Smooth muscle cell (in vitro differentiated cells): ENCODE results near the gene SBF2. TPM values are rescaled to one million over a fixed set of nuclear protein-coding genes. Genes with fewer than 3 reads are reported as not detected.

ENCODE experiments used
- DNase-seq: peaks from one replicate; lab custom pipeline; 2025; ENCODE audit not compliant: unreplicated experiment; lab: John Stamatoyannopoulos, UW
- H2AFZ ChIP-seq: fragments of 200-600 bp; sonication (generic); 2 replicates; pipeline ENCODE4 v1.6.0; 2016; ENCODE audit warnings: antibody characterized with exemption, low read depth, mild to moderate bottlenecking
- H3F3A ChIP-seq: fragments of 200-600 bp; sonication (generic); 2 replicates; pipeline ENCODE4 v1.6.0; 2017; ENCODE audit warnings: antibody characterized with exemption, low read depth
- H3K27ac ChIP-seq: fragments of 200-600 bp; sonication (generic); 2 replicates; pipeline ENCODE4 v1.5.1; 2016; ENCODE audit warnings: low read depth, mild to moderate bottlenecking
- H3K27me3 ChIP-seq: fragments of 200-600 bp; sonication (generic); 2 replicates; pipeline ENCODE4 v1.6.1; 2016; ENCODE audit warnings: low read depth, mild to moderate bottlenecking
- H3K36me3 ChIP-seq: fragments of 200-600 bp; sonication (generic); 2 replicates; pipeline ENCODE4 v1.5.1; 2016; ENCODE audit warnings: low read depth
- H3K4me1 ChIP-seq: fragments of 200-600 bp; sonication (generic); 2 replicates; pipeline ENCODE4 v1.5.1; 2016; ENCODE audit warnings: low read depth
- H3K4me2 ChIP-seq: fragments of 200-600 bp; sonication (generic); 2 replicates; pipeline ENCODE4 v1.6.0; 2016; ENCODE audit warnings: mild to moderate bottlenecking
- H3K4me3 ChIP-seq: fragments of 200-600 bp; sonication (generic); 2 replicates; pipeline ENCODE4 v1.5.1; 2016; ENCODE audit warnings: mild to moderate bottlenecking
- H3K79me2 ChIP-seq: fragments of 200-600 bp; sonication (generic); 2 replicates; pipeline ENCODE4 v1.6.0; 2016; ENCODE audit warnings: low read depth, mild to moderate bottlenecking
- H3K9ac ChIP-seq: fragments of 200-600 bp; sonication (generic); 2 replicates; pipeline ENCODE4 v1.6.0; 2016; ENCODE audit warnings: low read depth
- H3K9me3 ChIP-seq: fragments of 200-600 bp; sonication (generic); replicated peaks from 2 replicates; pipeline ENCODE4 v1.5.1; 2016; ENCODE audit warnings: low read depth
- H4K20me1 ChIP-seq: fragments of 200-600 bp; sonication (generic); 2 replicates; pipeline ENCODE4 v1.6.0; 2016; ENCODE audit warnings: low read depth
- CTCF ChIP-seq: fragments of 200-600 bp; sonication (generic); IDR thresholded peaks from 2 replicates; pipeline ENCODE4 v1.5.1; 2017; ENCODE audit warnings: borderline replicate concordance, mild to moderate bottlenecking, antibody characterized with exemption; ENCODE audit not compliant: insufficient read depth, poor library complexity, severe bottlenecking
- WGBS: methylation state at CpG from one replicate; pipeline ENCODE4 v1.1.7; 2016; ENCODE audit warnings: low lambda C conversion rate; 5-methylcytosine and 5-hydroxymethylcytosine counted together
- polyA plus RNA-seq: library from polyadenylated mRNA; unstranded; fragments of >200 nt; fragmentation: Nextera tagmentation; extraction: Ambion mirVana; gene quantifications from 2 replicates; pipeline ENCODE4 v1.2.1, GENCODE V29; 2016
- total RNA-seq: library from RNA; depleted of rRNA; stranded (reverse); fragments of >200 nt; gene quantifications from 2 replicates; pipeline ENCODE4 v1.2.3, GENCODE V29; 2014

SBF2 gene
- total and polyA plus RNA-seq, 2 experiments from 2014 or later, result 19.0 to 80.7 TPM

DNA sequence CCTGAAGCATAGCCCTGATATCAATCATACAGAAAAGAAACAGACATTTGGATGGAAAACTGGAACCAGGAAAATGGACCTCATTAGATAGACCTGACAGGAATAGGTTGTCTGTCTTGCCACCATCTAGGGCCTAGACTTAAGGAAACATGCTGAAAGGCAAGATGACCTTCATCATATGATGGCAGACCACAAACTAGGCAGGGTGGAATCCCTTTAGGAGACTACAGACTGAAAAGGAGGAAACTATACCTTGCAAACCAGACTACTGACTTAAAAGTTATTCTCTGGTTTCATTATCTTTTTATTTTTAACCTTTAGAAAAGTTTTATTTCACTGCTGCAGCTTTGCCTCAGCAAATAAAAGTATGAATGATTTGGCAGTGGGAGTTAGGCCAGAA lies 20.3 kb downstream of the SBF2 start:
- no peak for TF ChIP-seq CTCF
- H3K79me2 ChIP-seq, result peaks cover 42% of the 10 kb centered on the region

DNA sequence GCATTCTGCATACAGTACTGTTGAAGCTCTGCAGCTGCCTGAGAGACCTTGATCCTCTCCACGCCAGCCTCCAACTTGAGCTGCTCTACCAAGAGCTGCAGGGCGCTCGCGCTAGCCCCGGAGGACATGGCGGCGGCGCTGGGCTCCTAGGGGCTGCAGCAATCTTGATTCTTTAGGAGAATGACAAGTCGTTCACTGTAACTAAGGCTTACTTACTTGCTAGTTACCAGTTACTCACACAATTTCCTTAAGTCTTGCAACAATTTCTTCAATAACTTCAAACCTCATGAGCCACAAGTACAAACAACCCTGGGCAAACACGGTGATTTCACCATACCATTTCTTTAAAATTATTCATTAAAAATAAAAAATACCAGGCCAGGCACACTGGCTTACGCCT lies 21.9 kb downstream of the SBF2 start:
- Histone ChIP-seq H3K4me2 (no peak overlapping the region), H3K79me2 (peaks cover 27% of the 10 kb centered on the region), H3K27me3 (no peaks in the 10 kb centered on the region), H3K4me1 (peaks cover 22% of the 10 kb centered on the region), H3K27ac (no peak overlapping the region), H2AFZ (no peak overlapping the region), H3K36me3 (no peaks in the 10 kb centered on the region), H3K9me3 (no peaks in the 10 kb centered on the region), H3F3A (peaks cover 10% of the 10 kb centered on the region), H4K20me1 (peaks cover 68% of the 10 kb centered on the region), H3K9ac (no peak overlapping the region), H3K4me3 (no peak overlapping the region)
- no peak for DNase-seq
- WGBS, result 75% methylated on average over 3 of the region's 11 CpGs
- no peak for TF ChIP-seq CTCF

More for the DNA sequence above, 20.3 kb downstream of the SBF2 start:
- Histone ChIP-seq H4K20me1 (peaks cover 69% of the 10 kb centered on the region), H2AFZ (no peak overlapping the region), H3K4me3 (no peak overlapping the region), H3K4me1 (peaks cover 21% of the 10 kb centered on the region), H3F3A (no peaks in the 10 kb centered on the region), H3K27me3 (no peaks in the 10 kb centered on the region), H3K9ac (no peak overlapping the region), H3K4me2 (no peak overlapping the region), H3K36me3 (no peaks in the 10 kb centered on the region), H3K27ac (no peak overlapping the region), H3K9me3 (no peaks in the 10 kb centered on the region)
- DNase-seq, result no peak

- no peak for TF ChIP-seq CTCF
- H3F3A ChIP-seq, result peaks cover 11% of the 10 kb centered on the region
- peaks cover 13% of the 10 kb centered on the region for H3K4me1 ChIP-seq
- H3K27me3 ChIP-seq, result no peaks in the 10 kb centered on the region
- DNase-seq, result no peak
- H3K27ac ChIP-seq, result peak overlapping the region; percentile 50
- WGBS, result 43% methylated on average over 5 of the region's 5 CpGs
- H4K20me1 ChIP-seq, result peaks cover 47% of the 10 kb centered on the region
- H3K9me3 ChIP-seq, result no peaks in the 10 kb centered on the region
- H3K79me2 ChIP-seq, result peaks cover 19% of the 10 kb centered on the region
- peak overlapping the region; percentile 59 for H3K4me2 ChIP-seq
- H3K9ac ChIP-seq, result no peak overlapping the region
- no peaks in the 10 kb centered on the region for H3K36me3 ChIP-seq
- H2AFZ ChIP-seq, result no peak overlapping the region
- H3K4me3 ChIP-seq, result no peak overlapping the region
Observed at GRCh38 chr11:10268746-10269488, 25.1 kb downstream of the SBF2 start.

DNA sequence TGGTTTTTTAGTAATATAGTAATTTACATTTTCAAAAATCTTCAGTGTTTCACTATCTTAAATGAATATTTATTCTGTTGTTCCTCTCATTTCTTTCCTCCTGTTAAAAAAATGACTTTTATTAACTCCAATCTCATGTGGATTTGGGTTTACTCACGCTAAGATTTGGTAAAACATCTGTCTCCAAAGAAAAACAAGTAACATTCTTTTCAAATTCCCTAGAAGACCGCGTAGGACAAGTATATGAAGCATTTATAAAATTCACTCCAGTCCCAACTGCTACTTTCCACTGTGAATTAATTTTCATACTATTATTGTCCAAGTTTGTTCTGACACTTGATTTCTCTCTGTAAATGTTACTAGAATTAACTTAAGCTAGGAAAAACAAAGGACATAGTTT lies 26.2 kb downstream of the SBF2 start:
- Histone ChIP-seq H3F3A (peaks cover 11% of the 10 kb centered on the region), H3K4me1 (peaks cover 13% of the 10 kb centered on the region), H3K4me2 (peak overlapping the region; percentile 59), H3K4me3 (no peak overlapping the region), H3K27me3 (no peaks in the 10 kb centered on the region), H3K79me2 (peaks cover 28% of the 10 kb centered on the region), H3K27ac (peak overlapping the region; percentile 50), H3K9ac (no peak overlapping the region), H4K20me1 (peaks cover 50% of the 10 kb centered on the region), H3K9me3 (no peaks in the 10 kb centered on the region), H2AFZ (no peak overlapping the region), H3K36me3 (no peaks in the 10 kb centered on the region)
- TF ChIP-seq CTCF, result no peak
- DNase-seq, result no peak
- WGBS, result 55% methylated on average over 3 of the region's 3 CpGs
